ENCODE measurements around the gene ME3.
"Not testable (repeated sequence)": the region's sequence is repeated elsewhere in the genome, so short reads cannot be mapped to it uniquely, and the experiment has no call there.

ME3 gene

DNA sequence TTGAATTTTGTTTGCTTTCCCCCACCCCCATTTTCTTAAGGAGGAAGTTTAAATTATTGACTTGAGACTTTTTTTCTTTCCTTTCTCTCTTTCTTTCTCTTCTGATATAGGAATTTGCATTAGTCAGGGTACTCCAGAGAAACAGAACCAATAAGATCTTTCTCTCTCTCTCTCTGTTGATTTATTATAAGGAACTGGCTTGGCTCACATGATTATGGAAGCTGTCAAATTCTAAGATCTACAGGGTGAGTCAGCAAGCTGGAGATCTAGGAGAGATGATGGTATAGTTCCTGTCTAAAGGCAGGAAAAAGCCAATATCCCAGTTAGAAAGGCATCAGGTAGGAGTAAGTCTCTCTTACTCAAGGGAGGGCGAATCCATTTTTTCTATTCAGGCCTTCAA is 233.7 kb downstream of the ME3 start:
- no peak overlapping the region for H4K8ac ChIP-seq (ENCODE audit: low read depth, low read length)
- no peak overlapping the region for H4K5ac ChIP-seq (ENCODE audit: low read length)
- no peaks in the 10 kb centered on the region for H3K79me1 ChIP-seq (ENCODE audit: low read length)
- H3K4me2 ChIP-seq (ENCODE audit: low read length): no peak overlapping the region
- no peak overlapping the region for H2BK120ac ChIP-seq (ENCODE audit: low read depth, low read length)
- H2BK5ac ChIP-seq (ENCODE audit: low read length): no peak overlapping the region
- H3K23ac ChIP-seq (ENCODE audit: low read length): no peak overlapping the region
- H3K4me1 ChIP-seq (ENCODE audit: control insufficient read depth, low read depth, low read length): no peaks in the 10 kb centered on the region
- H3K18ac ChIP-seq (ENCODE audit: low read length): no peak overlapping the region
- no peak overlapping the region for H2AK5ac ChIP-seq (ENCODE audit: low read length)
- no peak overlapping the region for H3K27ac ChIP-seq (ENCODE audit: low read depth, low read length)
- H3K79me2 ChIP-seq (ENCODE audit: control insufficient read depth, insufficient read depth, low read length): no peaks in the 10 kb centered on the region
- no peak overlapping the region for H2BK15ac ChIP-seq (replicated peaks; ENCODE audit: low read depth)
- no peak overlapping the region for H3K4me3 ChIP-seq (ENCODE audit: low read length)
- no CpG with 5 or more reads among the region's 1 CpG for WGBS (ENCODE audit: extremely low coverage, insufficient coverage, low lambda C conversion rate)
- no peaks in the 10 kb centered on the region for H3K27me3 ChIP-seq (ENCODE audit: insufficient read depth, low read length, poor library complexity)
- H3K36me3 ChIP-seq (ENCODE audit: control insufficient read depth, insufficient read depth, low read length): no peaks in the 10 kb centered on the region
- H3K56ac ChIP-seq (ENCODE audit: low read length): no peak overlapping the region
- peak; percentile 18 for DNase-seq
- no peak overlapping the region for H3K9ac ChIP-seq (ENCODE audit: low read length)
- no peak overlapping the region for H3K4ac ChIP-seq (ENCODE audit: low read depth, low read length)

GRCh38 chr11:86435711-86436110 is 236.7 kb downstream of the ME3 start:
- no peak overlapping the region for H3K4ac ChIP-seq (ENCODE audit: low read depth, low read length)
- H3K27ac ChIP-seq (ENCODE audit: low read depth, low read length): no peak overlapping the region
- H3K27me3 ChIP-seq (ENCODE audit: insufficient read depth, low read length, poor library complexity): no peaks in the 10 kb centered on the region
- no peak overlapping the region for H2BK120ac ChIP-seq (ENCODE audit: low read depth, low read length)
- no peak overlapping the region for H3K9ac ChIP-seq (ENCODE audit: low read length)
- H2BK15ac ChIP-seq (replicated peaks; ENCODE audit: low read depth): no peak overlapping the region
- H3K4me3 ChIP-seq (ENCODE audit: low read length): no peak overlapping the region
- no peak overlapping the region for H4K5ac ChIP-seq (ENCODE audit: low read length)
- no peak overlapping the region for H3K4me2 ChIP-seq (ENCODE audit: low read length)
- no peak overlapping the region for H3K23ac ChIP-seq (ENCODE audit: low read length)
- no peak overlapping the region for H4K8ac ChIP-seq (ENCODE audit: low read depth, low read length)
- WGBS (ENCODE audit: extremely low coverage, insufficient coverage, low lambda C conversion rate): no CpG with 5 or more reads among the region's 2 CpGs
- no peaks in the 10 kb centered on the region for H3K4me1 ChIP-seq (ENCODE audit: control insufficient read depth, low read depth, low read length)
- no peak for DNase-seq
- no peak overlapping the region for H3K18ac ChIP-seq (ENCODE audit: low read length)
- no peaks in the 10 kb centered on the region for H3K36me3 ChIP-seq (ENCODE audit: control insufficient read depth, insufficient read depth, low read length)
- H3K56ac ChIP-seq (ENCODE audit: low read length): no peak overlapping the region
- H3K79me2 ChIP-seq (ENCODE audit: control insufficient read depth, insufficient read depth, low read length): no peaks in the 10 kb centered on the region
- no peaks in the 10 kb centered on the region for H3K79me1 ChIP-seq (ENCODE audit: low read length)
- no peak overlapping the region for H2BK5ac ChIP-seq (ENCODE audit: low read length)
- no peak overlapping the region for H2AK5ac ChIP-seq (ENCODE audit: low read length)

- not testable (repeated sequence) for H3K27me3 ChIP-seq (ENCODE audit: insufficient read depth, low read length, poor library complexity); H3K23ac ChIP-seq (ENCODE audit: low read length); H3K27ac ChIP-seq (ENCODE audit: low read depth, low read length); DNase-seq; H3K56ac ChIP-seq (ENCODE audit: low read length); H3K79me2 ChIP-seq (ENCODE audit: control insufficient read depth, insufficient read depth, low read length); H3K4me3 ChIP-seq (ENCODE audit: low read length); H3K79me1 ChIP-seq (ENCODE audit: low read length); H2BK5ac ChIP-seq (ENCODE audit: low read length); H3K36me3 ChIP-seq (ENCODE audit: control insufficient read depth, insufficient read depth, low read length); H3K4me1 ChIP-seq (ENCODE audit: control insufficient read depth, low read depth, low read length); H3K4ac ChIP-seq (ENCODE audit: low read depth, low read length); H3K9ac ChIP-seq (ENCODE audit: low read length); H4K5ac ChIP-seq (ENCODE audit: low read length); H3K18ac ChIP-seq (ENCODE audit: low read length); H4K8ac ChIP-seq (ENCODE audit: low read depth, low read length); H3K4me2 ChIP-seq (ENCODE audit: low read length); H2BK15ac ChIP-seq (replicated peaks; ENCODE audit: low read depth); H2BK120ac ChIP-seq (ENCODE audit: low read depth, low read length); H2AK5ac ChIP-seq (ENCODE audit: low read length)
- WGBS (ENCODE audit: extremely low coverage, insufficient coverage, low lambda C conversion rate): no CpG with 5 or more reads among the region's 38 CpGs
Measured at GRCh38 chr11:86433361-86434095, 238.9 kb downstream of the ME3 start.

- H3K4me2 ChIP-seq (ENCODE audit: low read length): no peak overlapping the region
- no peak overlapping the region for H2BK120ac ChIP-seq (ENCODE audit: low read depth, low read length)
- H3K4me1 ChIP-seq (ENCODE audit: control insufficient read depth, low read depth, low read length): no peaks in the 10 kb centered on the region
- no peak overlapping the region for H2BK15ac ChIP-seq (replicated peaks; ENCODE audit: low read depth)
- H4K8ac ChIP-seq (ENCODE audit: low read depth, low read length): no peak overlapping the region
- H3K4ac ChIP-seq (ENCODE audit: low read depth, low read length): no peak overlapping the region
- no peak overlapping the region for H4K5ac ChIP-seq (ENCODE audit: low read length)
- H3K4me3 ChIP-seq (ENCODE audit: low read length): no peak overlapping the region
- H3K79me1 ChIP-seq (ENCODE audit: low read length): no peaks in the 10 kb centered on the region
- no peak overlapping the region for H3K9ac ChIP-seq (ENCODE audit: low read length)
- DNase-seq: no peak
- no peaks in the 10 kb centered on the region for H3K79me2 ChIP-seq (ENCODE audit: control insufficient read depth, insufficient read depth, low read length)
- no peaks in the 10 kb centered on the region for H3K36me3 ChIP-seq (ENCODE audit: control insufficient read depth, insufficient read depth, low read length)
- H3K18ac ChIP-seq (ENCODE audit: low read length): no peak overlapping the region
- H3K23ac ChIP-seq (ENCODE audit: low read length): no peak overlapping the region
- H2BK5ac ChIP-seq (ENCODE audit: low read length): no peak overlapping the region
- no peak overlapping the region for H3K27ac ChIP-seq (ENCODE audit: low read depth, low read length)
- H2AK5ac ChIP-seq (ENCODE audit: low read length): no peak overlapping the region
- WGBS (ENCODE audit: extremely low coverage, insufficient coverage, low lambda C conversion rate): no CpG with 5 or more reads among the region's 37 CpGs
- no peaks in the 10 kb centered on the region for H3K27me3 ChIP-seq (ENCODE audit: insufficient read depth, low read length, poor library complexity)
- no peak overlapping the region for H3K56ac ChIP-seq (ENCODE audit: low read length)
Measured at GRCh38 chr11:86431258-86431657, 241.2 kb downstream of the ME3 start.

GRCh38 chr11:86427441-86427840 is 245.0 kb downstream of the ME3 start:
- Histone ChIP-seq H2BK5ac (ENCODE audit: low read length) (no peak overlapping the region), H3K27ac (ENCODE audit: low read depth, low read length) (no peak overlapping the region), H3K18ac (ENCODE audit: low read length) (no peak overlapping the region), H2BK15ac (replicated peaks; ENCODE audit: low read depth) (no peak overlapping the region), H3K4me3 (ENCODE audit: low read length) (no peak overlapping the region), H4K8ac (ENCODE audit: low read depth, low read length) (no peak overlapping the region), H3K4me1 (ENCODE audit: control insufficient read depth, low read depth, low read length) (peaks cover 8% of the 10 kb centered on the region), H3K4ac (ENCODE audit: low read depth, low read length) (no peak overlapping the region), H4K5ac (ENCODE audit: low read length) (no peak overlapping the region), H3K56ac (ENCODE audit: low read length) (no peak overlapping the region), H3K4me2 (ENCODE audit: low read length) (no peak overlapping the region), H2AK5ac (ENCODE audit: low read length) (no peak overlapping the region), H2BK120ac (ENCODE audit: low read depth, low read length) (no peak overlapping the region), H3K79me1 (ENCODE audit: low read length) (no peaks in the 10 kb centered on the region), H3K23ac (ENCODE audit: low read length) (no peak overlapping the region), H3K36me3 (ENCODE audit: control insufficient read depth, insufficient read depth, low read length) (no peaks in the 10 kb centered on the region), H3K9ac (ENCODE audit: low read length) (no peak overlapping the region), H3K79me2 (ENCODE audit: control insufficient read depth, insufficient read depth, low read length) (no peaks in the 10 kb centered on the region), H3K27me3 (ENCODE audit: insufficient read depth, low read length, poor library complexity) (no peaks in the 10 kb centered on the region)
- DNase-seq: no peak

DNA sequence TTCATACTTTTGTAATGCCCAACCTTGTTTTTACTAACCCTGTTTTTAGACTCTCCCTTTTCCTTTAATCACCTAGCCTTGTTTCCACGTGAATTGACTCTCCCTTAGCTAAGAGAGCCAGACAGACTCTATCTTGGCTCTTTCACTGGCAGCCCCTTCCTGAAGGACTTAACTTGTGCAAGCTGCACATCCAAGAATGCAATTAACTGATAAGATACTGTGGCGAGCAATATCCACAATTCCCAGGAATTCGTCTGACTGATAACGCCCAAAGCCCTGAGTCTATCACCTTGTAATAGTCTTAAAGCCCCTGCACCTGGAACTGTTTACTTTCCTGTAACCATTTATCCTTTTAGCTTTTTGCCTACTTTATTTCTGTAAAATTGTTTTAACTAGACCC is 248.9 kb downstream of the ME3 start:
- not testable (repeated sequence) for H3K4me2 ChIP-seq (ENCODE audit: low read length); H2BK120ac ChIP-seq (ENCODE audit: low read depth, low read length); H3K79me1 ChIP-seq (ENCODE audit: low read length); H3K79me2 ChIP-seq (ENCODE audit: control insufficient read depth, insufficient read depth, low read length); H3K4me3 ChIP-seq (ENCODE audit: low read length); H3K27me3 ChIP-seq (ENCODE audit: insufficient read depth, low read length, poor library complexity); H2BK15ac ChIP-seq (replicated peaks; ENCODE audit: low read depth); H3K4ac ChIP-seq (ENCODE audit: low read depth, low read length); H2AK5ac ChIP-seq (ENCODE audit: low read length); H3K36me3 ChIP-seq (ENCODE audit: control insufficient read depth, insufficient read depth, low read length); H3K23ac ChIP-seq (ENCODE audit: low read length); H2BK5ac ChIP-seq (ENCODE audit: low read length); H4K8ac ChIP-seq (ENCODE audit: low read depth, low read length); H4K5ac ChIP-seq (ENCODE audit: low read length)
- Histone ChIP-seq H3K27ac (ENCODE audit: low read depth, low read length) (peak overlapping the region; percentile 91), H3K56ac (ENCODE audit: low read length) (peak overlapping the region; percentile 59), H3K4me1 (ENCODE audit: control insufficient read depth, low read depth, low read length) (peaks cover 12% of the 10 kb centered on the region), H3K18ac (ENCODE audit: low read length) (peak overlapping the region; percentile 22), H3K9ac (ENCODE audit: low read length) (peak overlapping the region; percentile 3)
- whole genome bisulfite sequencing (ENCODE audit: extremely low coverage, insufficient coverage, low lambda C conversion rate): no CpG with 5 or more reads among the region's 4 CpGs
- peak; percentile 90 for DNase-seq

Measured in mesendoderm (in vitro differentiated cells).